ENCODE results near the gene HEXD. TPM values are rescaled to one million over a fixed set of nuclear protein-coding genes. Genes with fewer than 3 reads are reported as not detected.

HEXD gene
- total and polyA plus RNA-seq, 2 of the 8 experiments (the other 6 are each of a cell fraction or from before 2014, with no cell fraction given), result 20.6 to 21.8 TPM

DNA sequence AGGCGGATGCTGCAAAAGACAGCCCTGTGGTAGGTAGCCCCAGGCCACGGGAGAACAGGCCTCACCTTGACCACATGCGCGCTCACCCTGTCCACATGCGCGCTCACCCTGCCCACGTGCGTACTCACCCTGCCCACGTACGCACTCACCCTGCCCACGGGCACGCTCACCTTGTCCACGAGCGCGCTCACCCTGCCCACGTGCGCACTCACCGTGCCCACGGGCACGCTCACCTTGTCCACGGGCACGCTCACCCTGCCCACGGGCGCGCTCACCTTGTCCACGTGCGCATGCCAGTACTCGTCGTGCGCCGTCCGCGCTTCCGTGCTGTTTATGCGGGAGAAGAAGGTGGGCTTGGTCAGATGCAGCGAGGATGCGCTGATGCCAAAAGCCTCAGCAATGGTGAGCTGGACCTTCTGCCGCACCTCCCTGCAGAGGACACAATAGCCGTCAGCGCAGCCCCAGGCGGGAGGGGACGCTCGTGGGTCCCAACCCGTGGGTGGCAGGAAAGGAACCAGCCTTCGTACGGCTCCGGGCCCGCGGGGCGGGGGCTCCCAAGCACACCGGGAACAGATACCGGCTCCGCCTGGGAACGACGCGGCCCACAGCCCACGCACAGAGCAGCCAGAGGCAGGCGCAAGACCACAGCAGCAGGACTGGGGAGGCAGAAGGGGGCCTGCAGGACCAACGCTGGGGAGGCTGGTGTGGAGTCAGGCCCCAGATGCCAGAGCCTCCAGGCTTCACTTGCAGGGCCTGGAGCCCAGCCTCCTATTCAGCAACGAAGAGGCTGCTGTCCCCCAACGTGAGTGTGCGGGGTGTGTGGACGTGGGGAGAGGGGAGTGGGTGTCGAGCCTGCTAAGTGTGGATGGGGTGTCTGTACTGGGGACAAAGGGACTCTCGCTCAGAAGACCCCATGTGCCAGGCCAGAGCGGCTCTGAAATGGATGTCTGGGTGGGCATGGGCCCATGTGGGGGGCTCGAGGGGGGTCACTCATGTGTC, 14.2 kb upstream of the HEXD start (continued):
- no peak for TF ChIP-seq BRCA1 (IDR thresholded peaks at IDR 0.05; ENCODE audit: low read depth, low read length)
- no peak for TF ChIP-seq RBBP5 (IDR thresholded peaks at IDR 0.05; ENCODE audit: borderline replicate concordance, low read depth, low read length)
- no peak for TF ChIP-seq CBX8 (IDR thresholded peaks at IDR 0.05; ENCODE audit: borderline replicate concordance, low read depth, low read length)
- TF ChIP-seq NRF1 (IDR thresholded peaks at IDR 0.05; ENCODE audit: low read depth, low read length), result no peak
- no peak for TF ChIP-seq RAD21 (IDR thresholded peaks at IDR 0.05 in 1 of 2, conservative IDR thresholded peaks at IDR 0.05 in 1 of 2; ENCODE audit: low read depth in 2 of 2, low read length in 2 of 2)
- TF ChIP-seq POLR2A (IDR thresholded peaks at IDR 0.05; ENCODE audit: control extremely low read depth in 1 of 2, low read depth in 2 of 2, low read length in 2 of 2), result no peak
- TF ChIP-seq KDM5A (IDR thresholded peaks at IDR 0.05; ENCODE audit: low read length), result no peak
- TF ChIP-seq BACH1 (IDR thresholded peaks at IDR 0.05; ENCODE audit: low read length), result no peak
